Stomach (tissue), 4 donors: ENCODE results near the gene SH3PXD2A.

Source experiments
- CTCF ChIP-seq, 7 experiments: fragments of 450-650 bp in 4 of 7; fragments of 200-600 bp in 3 of 7; sonication (generic) in 3 of 7; IDR thresholded peaks; one replicate each; pipeline ENCODE4 v1.5.1; 2016 to 2019; ENCODE audit warnings: antibody characterized with exemption in 7 of 7, control low read depth in 2 of 7, mild to moderate bottlenecking in 1 of 7
- EP300 ChIP-seq: sonication (generic); formaldehyde crosslinking; IDR thresholded peaks from one replicate; pipeline ENCODE4 v1.6.1; 2017; ENCODE audit warnings: antibody characterized with exemption
- POLR2A ChIP-seq, 4 donors: fragments of 450-650 bp; IDR thresholded peaks; one replicate each; pipeline ENCODE4 v1.6.1; 2016; ENCODE audit warnings: antibody characterized with exemption in 4 of 4, control low read depth in 2 of 4, mild to moderate bottlenecking in 1 of 4, moderate library complexity in 1 of 4
- POLR2AphosphoS5 ChIP-seq, 3 donors: sonication (generic); formaldehyde crosslinking; IDR thresholded peaks; one replicate each; pipeline ENCODE4 v1.6.1; 2016; ENCODE audit warnings: antibody characterized with exemption in 3 of 3

- TF ChIP-seq CTCF (IDR thresholded peaks at IDR 0.05) (no peak), POLR2A (IDR thresholded peaks at IDR 0.05) (no peak), POLR2AphosphoS5 (IDR thresholded peaks at IDR 0.05) (no peak), EP300 (no peak)
These were observed 229.2 kb downstream of the SH3PXD2A start for GRCh38 chr10:103626178-103626577.
